NT2/D1 (cell line): Measurements from ENCODE around the gene TCF15.
"Not testable (repeated sequence)": the region's sequence is repeated elsewhere in the genome, so short reads cannot be mapped to it uniquely, and the experiment has no call there.

Experiments
- YY1 ChIP-seq: IDR thresholded peaks from 2 replicates; pipeline ENCODE4 v1.6.1; 2011; ENCODE audit not compliant: insufficient read length, insufficient read depth
- ZNF274 ChIP-seq: IDR thresholded peaks from 2 replicates; pipeline ENCODE4 v1.6.1; 2011; ENCODE audit warnings: mild to moderate bottlenecking, low read depth, low read length

- not testable (repeated sequence) for TF ChIP-seq YY1, ZNF274
Observed at GRCh38 chr20:642013-642397, 31.9 kb upstream of the TCF15 start.
